ENCODE measurements around the gene TM7SF3. TPM values are rescaled to one million over a fixed set of nuclear protein-coding genes. Genes with fewer than 3 reads are reported as not detected.

The TM7SF3 gene
- polyA plus RNA-seq, 3 donors, result 77.2 to 108 (median 97.6) TPM

GRCh38 chr12:27015730-27016076 lies 1.5 kb upstream of the TM7SF3 start:
- DNase-seq (ENCODE audit: low read depth in 3 of 3, low spot score in 2 of 3), result no peak

GRCh38 chr12:27014859-27015729 lies 910 bp upstream of the TM7SF3 start:
- no peak for DNase-seq (ENCODE audit: low read depth in 3 of 3, low spot score in 2 of 3)

GRCh38 chr12:27013611-27014084 lies 536 bp downstream of the TM7SF3 start:
- DNase-seq (ENCODE audit: low read depth in 3 of 3, low spot score in 2 of 3), result peak; percentile 17 to 36 (median 23)

GRCh38 chr12:27012982-27013255 lies 1.3 kb downstream of the TM7SF3 start:
- no peak for DNase-seq (ENCODE audit: low read depth in 3 of 3, low spot score in 2 of 3)

- no peak for DNase-seq (ENCODE audit: low read depth in 3 of 3, low spot score in 2 of 3)
These were observed 1.8 kb downstream of the TM7SF3 start for GRCh38 chr12:27012239-27012981.

GRCh38 chr12:27009881-27010301 lies 4.3 kb downstream of the TM7SF3 start:
- DNase-seq (ENCODE audit: low read depth in 3 of 3, low spot score in 2 of 3), result no peak

GRCh38 chr12:27008081-27008480 lies 6.1 kb downstream of the TM7SF3 start:
- DNase-seq (ENCODE audit: low read depth in 3 of 3, low spot score in 2 of 3), result no peak

GRCh38 chr12:27006797-27007467 lies 7.3 kb downstream of the TM7SF3 start:
- DNase-seq (ENCODE audit: low read depth in 3 of 3, low spot score in 2 of 3), result no peak

GRCh38 chr12:27005495-27005894 lies 8.7 kb downstream of the TM7SF3 start:
- DNase-seq (ENCODE audit: low read depth in 3 of 3, low spot score in 2 of 3), result no peak

GRCh38 chr12:27003421-27004381 lies 10.5 kb downstream of the TM7SF3 start:
- DNase-seq (ENCODE audit: low read depth in 3 of 3, low spot score in 2 of 3), result no peak

- no peak for DNase-seq (ENCODE audit: low read depth in 3 of 3, low spot score in 2 of 3)
These were observed 12.0 kb downstream of the TM7SF3 start for GRCh38 chr12:27002141-27002540.

GRCh38 chr12:27001663-27002062 lies 12.5 kb downstream of the TM7SF3 start:
- no peak for DNase-seq (ENCODE audit: low read depth in 3 of 3, low spot score in 2 of 3)

GRCh38 chr12:27000961-27001360 lies 13.2 kb downstream of the TM7SF3 start:
- no peak for DNase-seq (ENCODE audit: low read depth in 3 of 3, low spot score in 2 of 3)

- DNase-seq (ENCODE audit: low read depth in 3 of 3, low spot score in 2 of 3), result no peak
These were observed 17.2 kb downstream of the TM7SF3 start for GRCh38 chr12:26997003-26997402.

GRCh38 chr12:26995706-26996105 lies 18.5 kb downstream of the TM7SF3 start:
- DNase-seq (ENCODE audit: low read depth in 3 of 3, low spot score in 2 of 3), result no peak

GRCh38 chr12:26994109-26994508 lies 20.1 kb downstream of the TM7SF3 start:
- no peak for DNase-seq (ENCODE audit: low read depth in 3 of 3, low spot score in 2 of 3)

GRCh38 chr12:26991826-26992225 lies 22.4 kb downstream of the TM7SF3 start:
- no peak for DNase-seq (ENCODE audit: low read depth in 3 of 3, low spot score in 2 of 3)

- DNase-seq (ENCODE audit: low read depth in 3 of 3, low spot score in 2 of 3), result no peak
These were observed 24.3 kb downstream of the TM7SF3 start for GRCh38 chr12:26989873-26990272.

- no peak for DNase-seq (ENCODE audit: low read depth in 3 of 3, low spot score in 2 of 3)
These were observed 25.5 kb downstream of the TM7SF3 start for GRCh38 chr12:26988703-26989102.

- DNase-seq (ENCODE audit: low read depth in 3 of 3, low spot score in 2 of 3), result no peak
These were observed 26.4 kb downstream of the TM7SF3 start for GRCh38 chr12:26987634-26988424.
